ENCODE results near the gene ACP7. TPM values are rescaled to one million over a fixed set of nuclear protein-coding genes. Genes with fewer than 3 reads are reported as not detected.
"Not testable (repeated sequence)": the region's sequence is repeated elsewhere in the genome, so short reads cannot be mapped to it uniquely, and the experiment has no call there.

Gene ACP7
- total and polyA plus RNA-seq, 8 donors = 0.09 to 0.42 (median 0.11) TPM; not detected in 5

DNA sequence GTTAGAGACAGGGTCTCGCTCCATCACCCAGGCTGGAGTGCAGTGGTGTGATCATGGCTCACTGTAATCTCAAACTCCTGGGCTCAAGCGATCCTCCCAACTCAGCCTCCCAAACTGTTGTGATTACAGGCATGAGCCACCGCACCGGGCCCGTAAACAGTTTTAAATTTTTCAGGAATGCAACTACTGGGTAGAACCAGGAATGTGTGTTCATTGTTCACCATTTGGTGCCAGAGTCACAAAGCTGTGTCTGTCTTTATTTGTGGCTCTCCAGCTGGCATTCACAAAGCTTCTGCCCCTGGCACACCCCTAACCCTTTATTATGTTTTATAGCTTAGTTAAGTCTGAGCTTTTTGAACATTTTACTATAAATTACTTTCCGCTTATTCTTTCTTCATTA is 19.8 kb upstream of the ACP7 start:
- Histone ChIP-seq H3K27ac (no peak overlapping the region), H3K4me1 (no peaks in the 10 kb centered on the region), H3K9me3 (no peaks in the 10 kb centered on the region), H3K36me3 (no peaks in the 10 kb centered on the region), H3K4me3 (no peak overlapping the region), H3K27me3 (no peaks in the 10 kb centered on the region)
- DNase-seq = no peak
- FAIRE-seq = no peak
- WGBS, 2 donors = 85 to 95% methylated on average over 6 of the region's 6 CpGs
- intact Hi-C loops (cut with DNase I) = no loop called here
- TF ChIP-seq, protein P1, sequence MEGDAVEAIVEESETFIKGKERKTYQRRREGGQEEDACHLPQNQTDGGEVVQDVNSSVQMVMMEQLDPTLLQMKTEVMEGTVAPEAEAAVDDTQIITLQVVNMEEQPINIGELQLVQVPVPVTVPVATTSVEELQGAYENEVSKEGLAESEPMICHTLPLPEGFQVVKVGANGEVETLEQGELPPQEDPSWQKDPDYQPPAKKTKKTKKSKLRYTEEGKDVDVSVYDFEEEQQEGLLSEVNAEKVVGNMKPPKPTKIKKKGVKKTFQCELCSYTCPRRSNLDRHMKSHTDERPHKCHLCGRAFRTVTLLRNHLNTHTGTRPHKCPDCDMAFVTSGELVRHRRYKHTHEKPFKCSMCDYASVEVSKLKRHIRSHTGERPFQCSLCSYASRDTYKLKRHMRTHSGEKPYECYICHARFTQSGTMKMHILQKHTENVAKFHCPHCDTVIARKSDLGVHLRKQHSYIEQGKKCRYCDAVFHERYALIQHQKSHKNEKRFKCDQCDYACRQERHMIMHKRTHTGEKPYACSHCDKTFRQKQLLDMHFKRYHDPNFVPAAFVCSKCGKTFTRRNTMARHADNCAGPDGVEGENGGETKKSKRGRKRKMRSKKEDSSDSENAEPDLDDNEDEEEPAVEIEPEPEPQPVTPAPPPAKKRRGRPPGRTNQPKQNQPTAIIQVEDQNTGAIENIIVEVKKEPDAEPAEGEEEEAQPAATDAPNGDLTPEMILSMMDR (IDR thresholded peaks at IDR 0.05) = no peak
- ATAC-seq = no peak

DNA sequence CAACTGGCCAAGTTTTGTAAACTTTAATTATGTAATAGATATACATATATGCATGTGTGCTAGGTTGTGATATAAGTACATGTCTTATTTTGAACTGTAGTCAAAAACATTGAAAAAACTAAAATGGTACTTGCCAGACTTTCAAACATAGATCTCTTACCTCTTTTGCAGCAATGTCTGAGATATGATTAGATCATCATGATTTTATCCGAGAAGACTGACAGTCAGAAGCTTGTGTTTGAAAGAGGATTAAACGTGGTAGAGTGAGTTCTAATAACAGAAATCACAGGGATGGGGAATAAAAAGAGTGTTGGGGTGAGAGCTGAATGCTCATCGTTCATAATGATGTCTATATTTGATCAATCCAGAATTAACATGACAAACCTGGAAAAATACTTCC is 18.2 kb upstream of the ACP7 start:
- TF ChIP-seq, protein P1 (IDR thresholded peaks at IDR 0.05) = no peak
- H3K27ac ChIP-seq = no peak overlapping the region
- no peak overlapping the region for H3K4me3 ChIP-seq
- DNase-seq (no peak), FAIRE-seq (no peak), ATAC-seq (no peak)
- H3K9me3 ChIP-seq = no peaks in the 10 kb centered on the region
- H3K4me1 ChIP-seq = no peaks in the 10 kb centered on the region
- no peaks in the 10 kb centered on the region for H3K36me3 ChIP-seq
- intact Hi-C loops (cut with DNase I) = no loop called here
- no peaks in the 10 kb centered on the region for H3K27me3 ChIP-seq
- 56 to 67% methylated on average over 3 of the region's 3 CpGs for WGBS, 2 donors

DNA sequence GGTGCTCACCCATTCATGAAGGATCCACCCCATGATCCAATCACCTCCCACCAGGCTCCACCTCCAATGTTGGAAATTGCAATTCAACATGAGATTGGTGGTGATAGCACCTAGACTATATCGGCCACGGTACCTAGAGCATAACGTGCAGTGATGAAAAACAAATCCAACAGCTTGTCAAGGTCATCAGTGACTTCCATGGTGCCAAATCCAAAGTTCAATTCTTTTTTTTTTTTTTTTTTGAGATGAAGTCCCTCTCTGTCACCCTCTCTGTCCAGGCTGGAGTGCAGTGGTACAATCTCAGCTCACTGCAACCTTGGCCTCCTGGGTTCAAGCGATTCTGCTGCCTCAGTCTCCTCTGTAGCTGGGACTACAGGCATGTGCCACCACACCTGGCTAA is 17.1 kb upstream of the ACP7 start:
- H3K27ac ChIP-seq = no peak overlapping the region
- FAIRE-seq (no peak), ATAC-seq (no peak), DNase-seq (no peak)
- intact Hi-C loops (cut with DNase I) = no loop called here
- no peaks in the 10 kb centered on the region for H3K4me1 ChIP-seq
- no peak overlapping the region for H3K4me3 ChIP-seq
- no peaks in the 10 kb centered on the region for H3K36me3 ChIP-seq
- 36 to 37% methylated on average over 4 of the region's 4 CpGs for WGBS, 2 donors
- H3K27me3 ChIP-seq = no peaks in the 10 kb centered on the region
- TF ChIP-seq, protein P1 (IDR thresholded peaks at IDR 0.05) = no peak
- H3K9me3 ChIP-seq = no peaks in the 10 kb centered on the region

DNA sequence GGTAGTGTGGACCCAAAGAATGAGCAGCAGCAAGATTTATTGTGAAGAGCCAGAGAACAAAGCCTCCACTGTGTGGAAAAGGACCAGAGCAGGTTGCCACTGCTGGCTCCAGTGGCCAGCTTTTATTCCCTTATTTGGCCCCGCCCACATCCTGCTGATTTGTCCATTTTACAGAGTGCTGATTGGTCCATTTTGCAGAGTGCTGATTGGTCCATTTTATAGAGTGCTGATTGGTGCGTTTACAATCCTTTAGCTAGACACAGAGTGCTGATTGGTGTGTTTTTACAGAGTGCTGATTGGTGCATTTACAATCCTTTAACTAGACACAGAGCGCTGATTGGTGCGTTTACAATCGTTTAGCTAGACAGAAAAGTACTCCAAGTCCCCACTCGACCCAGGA is 15.9 kb upstream of the ACP7 start:
- ATAC-seq; H3K9me3 ChIP-seq; H3K4me3 ChIP-seq; H3K36me3 ChIP-seq; FAIRE-seq; intact Hi-C loops (cut with DNase I); H3K27ac ChIP-seq; H3K27me3 ChIP-seq; H3K4me1 ChIP-seq; DNase-seq: not testable (repeated sequence)
- 76 to 83% methylated on average over 6 of the region's 6 CpGs for WGBS, 2 donors

DNA sequence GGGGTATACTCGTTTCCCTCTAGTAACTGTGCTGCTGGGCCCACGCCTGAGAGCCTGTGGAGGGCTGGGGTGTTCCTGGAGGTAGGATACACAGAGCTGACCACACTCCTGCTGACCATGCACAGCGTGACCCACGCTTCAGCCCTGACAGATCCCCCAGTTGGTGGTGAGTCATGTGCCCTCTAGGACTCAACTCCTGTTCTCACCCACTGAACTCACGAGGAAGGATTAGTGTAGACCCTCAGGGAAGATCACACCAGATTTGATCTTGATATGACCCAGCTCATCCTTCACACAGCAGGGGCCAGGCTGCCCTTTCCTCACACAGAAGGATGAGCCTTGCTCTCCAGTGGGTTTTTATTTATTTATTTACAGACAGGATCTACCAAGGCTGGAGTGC is 13.3 kb upstream of the ACP7 start:
- Histone ChIP-seq H3K27me3 (no peaks in the 10 kb centered on the region), H3K4me3 (no peak overlapping the region), H3K4me1 (no peaks in the 10 kb centered on the region), H3K36me3 (no peaks in the 10 kb centered on the region), H3K27ac (no peak overlapping the region), H3K9me3 (no peaks in the 10 kb centered on the region)
- intact Hi-C loops (cut with DNase I) = no loop called here
- ATAC-seq = no peak
- WGBS, 2 donors = 83 to 91% methylated on average over 5 of the region's 5 CpGs
- TF ChIP-seq, protein P1 (IDR thresholded peaks at IDR 0.05) = no peak
- DNase-seq = no peak
- FAIRE-seq = no peak
